Measurements from ENCODE around the gene ADCY9.
"Not testable (repeated sequence)": the region's sequence is repeated elsewhere in the genome, so short reads cannot be mapped to it uniquely, and the experiment has no call there.

Gene ADCY9

GRCh38 chr16:3966681-3967080 lies 149.6 kb downstream of the ADCY9 start:
- DNase-seq: no peak

- no peak for DNase-seq
Observed at GRCh38 chr16:3965781-3966582, 150.3 kb downstream of the ADCY9 start.

GRCh38 chr16:3965306-3965705 lies 150.9 kb downstream of the ADCY9 start:
- no peak for DNase-seq

DNA sequence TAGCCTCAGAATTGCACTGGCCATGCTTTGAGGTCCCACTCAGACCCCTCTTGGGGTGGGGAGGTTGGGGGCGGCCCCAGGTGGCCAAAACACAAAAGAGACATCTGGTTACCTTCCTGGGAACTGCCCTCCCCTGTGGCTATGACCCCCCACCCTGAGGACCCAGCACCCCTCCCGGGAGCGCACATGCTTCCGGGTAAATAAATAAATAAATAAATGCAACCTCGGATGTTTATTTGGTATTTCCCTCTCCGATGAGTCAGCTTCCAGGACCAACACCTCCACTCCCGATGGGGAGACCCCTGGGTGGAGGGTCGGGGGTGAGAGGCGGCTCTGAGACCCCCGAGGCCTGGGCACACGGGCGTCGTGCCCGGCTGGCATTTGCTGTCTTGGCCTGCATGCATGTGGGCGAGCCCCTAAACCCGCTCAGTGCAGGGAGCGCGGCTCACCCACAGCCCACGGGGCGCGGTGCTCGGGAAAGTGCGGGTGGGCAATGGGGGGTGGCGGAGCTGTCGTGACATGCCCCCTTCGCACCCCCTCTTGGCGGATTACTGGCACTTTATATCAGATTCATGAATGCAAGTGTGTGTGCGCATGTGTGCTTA lies 151.5 kb downstream of the ADCY9 start:
- DNase-seq: no peak

DNA sequence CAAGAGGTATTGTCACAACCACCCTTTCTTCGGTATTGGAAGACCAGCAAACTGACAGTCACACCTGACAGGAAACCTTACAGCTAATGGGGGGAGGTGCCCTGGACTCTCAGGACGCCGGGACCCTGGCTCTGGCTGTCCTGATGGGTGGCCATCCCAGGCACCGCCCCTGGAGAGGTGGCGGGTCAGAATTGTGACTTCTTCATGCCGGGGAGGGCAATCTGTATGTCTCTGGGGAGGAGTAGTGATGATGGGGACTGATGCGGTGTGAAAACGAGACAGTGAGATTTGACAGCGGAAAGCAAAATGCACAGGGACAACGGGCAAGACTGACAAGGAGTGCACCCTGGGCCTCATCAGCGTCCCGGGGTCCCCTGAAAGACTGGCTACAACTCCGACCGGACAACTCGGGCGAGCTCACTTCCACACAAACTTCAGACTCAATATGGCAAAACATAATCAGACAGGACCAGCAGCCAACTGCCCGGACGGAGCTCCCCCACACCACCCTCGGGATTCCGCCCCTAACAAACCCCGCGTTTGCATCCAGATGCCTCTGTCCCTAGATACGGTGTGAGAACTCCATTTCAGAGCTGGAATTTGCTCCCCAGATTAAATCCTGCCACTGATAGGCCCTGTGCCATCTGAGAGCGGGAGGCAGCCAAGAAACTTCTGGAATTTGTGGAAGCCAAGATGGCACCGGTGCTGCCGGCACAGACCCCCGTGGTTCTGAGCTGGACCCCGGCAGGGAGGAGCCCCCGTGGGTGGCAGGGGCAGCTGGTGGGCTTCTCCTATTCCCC lies 152.2 kb downstream of the ADCY9 start:
- DNase-seq: no peak

DNA sequence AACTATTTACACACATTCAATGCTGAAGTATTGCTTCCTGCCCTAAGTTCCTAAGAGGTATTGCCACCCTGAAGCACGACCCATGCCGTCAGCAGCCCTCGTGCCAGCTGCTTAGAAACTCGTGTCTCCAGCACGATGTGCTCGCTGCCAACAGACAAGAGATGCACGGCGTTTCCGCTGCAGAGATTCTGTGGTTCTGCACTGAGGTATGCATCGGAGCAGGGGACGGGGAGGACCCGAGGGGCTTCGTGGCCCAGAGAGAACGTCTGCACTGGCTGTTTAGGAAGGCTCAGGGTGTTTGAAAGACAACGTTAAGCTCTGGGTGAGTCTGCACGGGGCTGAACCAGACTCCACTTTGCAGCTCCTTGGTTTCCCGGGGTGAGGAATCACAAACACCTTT lies 153.0 kb downstream of the ADCY9 start:
- DNase-seq: no peak

- no peak for DNase-seq
Observed at GRCh38 chr16:3961449-3961849, 154.8 kb downstream of the ADCY9 start.

- not testable (repeated sequence) for DNase-seq
Observed at GRCh38 chr16:3959926-3960590, 156.2 kb downstream of the ADCY9 start.

DNA sequence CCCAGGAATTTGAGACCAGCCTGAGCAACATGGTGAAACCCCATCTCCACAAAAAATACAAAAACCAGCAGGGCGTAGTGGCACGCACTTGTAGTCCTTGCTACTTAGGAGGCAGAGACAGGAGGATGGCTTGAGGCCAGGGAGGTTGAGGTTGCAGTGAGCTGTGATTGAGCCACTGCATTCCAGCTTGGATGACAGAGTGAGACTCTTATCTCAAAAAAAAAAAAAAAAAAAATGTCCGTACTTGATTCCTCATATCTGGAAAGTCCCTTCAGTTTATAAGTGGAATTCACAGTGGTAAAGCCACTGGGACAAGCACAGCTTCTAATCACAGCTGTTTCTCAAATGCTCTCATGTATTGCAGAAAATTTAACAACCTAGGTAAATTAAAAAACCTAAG lies 157.1 kb downstream of the ADCY9 start:
- DNase-seq: no peak

DNA sequence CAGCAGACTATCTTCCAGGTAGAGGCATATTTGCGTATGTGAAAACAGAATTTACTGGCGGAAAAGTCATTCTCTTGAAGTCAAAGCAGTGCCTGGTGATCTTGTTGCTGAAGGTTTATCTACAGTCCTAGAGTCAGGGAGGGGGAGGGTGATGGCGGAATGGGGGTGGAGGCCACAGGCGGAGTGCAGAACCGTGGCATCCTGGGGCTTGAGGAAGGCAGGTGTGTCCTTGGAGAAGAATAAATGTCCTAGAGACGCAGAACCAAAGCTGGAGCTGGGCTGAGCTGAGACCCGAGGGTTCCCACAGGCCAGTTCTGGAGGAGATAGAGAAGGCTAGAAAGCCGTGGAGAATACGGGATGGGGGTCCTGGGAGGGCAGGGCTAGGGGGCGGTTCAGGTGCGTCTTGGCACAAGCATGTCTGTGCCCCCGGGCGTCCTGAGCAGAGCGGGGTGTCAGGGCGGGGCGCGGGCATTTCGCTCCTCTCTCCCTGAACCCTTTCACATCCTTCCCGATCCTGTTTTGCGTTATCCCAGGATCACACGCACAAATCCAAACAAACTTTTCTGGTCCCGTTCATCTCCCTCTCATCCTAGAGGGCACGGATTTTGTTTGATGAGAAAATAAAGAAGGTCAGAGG lies 158.8 kb downstream of the ADCY9 start:
- no peak for DNase-seq

DNA sequence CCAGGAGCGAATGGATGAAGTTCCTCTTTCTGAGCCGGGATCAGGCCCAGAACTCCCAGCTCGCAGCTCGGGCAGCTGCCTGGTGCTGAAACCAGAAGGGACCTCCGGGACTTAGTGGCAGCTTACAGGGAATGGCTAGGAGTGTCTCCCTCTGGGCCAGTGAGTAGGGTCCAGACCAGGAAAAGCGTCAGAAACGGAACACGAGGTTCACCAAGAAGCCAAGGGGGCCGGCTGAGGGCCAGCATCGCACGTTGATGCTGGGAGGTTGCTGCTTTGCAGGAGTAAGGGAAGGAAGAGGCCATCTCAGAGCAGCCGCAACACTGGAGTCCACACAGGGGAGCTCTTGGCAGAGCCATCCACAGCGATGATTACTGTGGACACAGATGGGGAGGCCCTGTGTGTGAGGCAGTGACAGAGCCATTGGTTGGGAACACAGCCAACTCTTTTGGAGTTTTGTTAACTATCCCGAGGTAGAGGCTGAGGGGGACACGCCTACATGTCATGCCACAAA lies 161.8 kb downstream of the ADCY9 start:
- DNase-seq: no peak

DNA sequence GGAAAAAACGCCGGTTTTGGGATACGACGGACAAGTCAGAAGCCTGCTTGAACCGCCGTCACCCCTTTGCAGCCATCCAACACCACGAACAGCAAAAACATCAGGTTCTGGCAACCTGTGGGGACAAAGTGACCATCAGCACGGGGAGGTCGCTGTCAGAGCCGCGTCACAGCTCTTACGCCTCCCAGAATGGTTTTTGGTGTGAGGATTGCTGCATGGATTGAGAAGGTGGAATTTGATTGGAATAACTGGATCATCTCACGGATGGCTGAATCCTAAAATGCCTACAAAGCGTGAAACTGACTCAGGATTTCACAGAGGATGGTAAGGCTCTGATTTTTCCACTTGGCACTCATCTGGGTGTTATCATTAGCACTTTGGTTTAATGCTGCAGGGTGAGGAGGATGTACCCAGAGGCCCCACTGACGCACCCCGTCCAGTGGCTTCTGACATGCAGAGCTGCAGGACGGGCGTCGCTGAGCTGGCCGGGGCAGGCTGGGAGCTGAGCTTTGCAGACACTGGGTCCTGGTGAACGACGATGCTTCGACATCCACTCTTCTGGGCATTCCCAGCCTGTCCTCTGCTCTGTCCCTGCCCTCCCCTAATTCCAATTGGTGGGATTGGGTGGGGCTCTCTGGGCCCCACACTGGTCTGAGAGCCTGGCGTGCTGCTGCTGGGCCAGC lies 162.4 kb downstream of the ADCY9 start:
- DNase-seq: no peak

DNA sequence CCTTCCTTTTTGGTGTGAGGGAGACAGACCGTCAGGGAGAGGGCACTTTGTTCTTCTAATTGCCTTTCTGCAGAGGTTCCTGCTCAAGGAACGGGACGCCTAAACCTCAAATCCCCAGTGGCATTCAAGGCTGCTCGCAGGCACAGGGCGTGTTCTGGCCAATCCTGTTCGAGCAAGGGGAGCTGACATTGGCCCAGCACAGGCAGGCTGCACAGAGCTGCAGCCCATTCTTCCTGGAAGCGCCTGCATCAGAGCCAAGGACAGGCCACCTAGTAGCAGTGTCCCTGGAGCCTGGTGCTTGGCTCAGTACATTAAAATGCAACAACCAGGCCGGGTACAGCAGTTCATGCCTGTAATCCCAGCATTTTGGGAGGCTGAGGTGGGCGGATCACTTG lies 163.5 kb downstream of the ADCY9 start:
- DNase-seq: no peak

DNA sequence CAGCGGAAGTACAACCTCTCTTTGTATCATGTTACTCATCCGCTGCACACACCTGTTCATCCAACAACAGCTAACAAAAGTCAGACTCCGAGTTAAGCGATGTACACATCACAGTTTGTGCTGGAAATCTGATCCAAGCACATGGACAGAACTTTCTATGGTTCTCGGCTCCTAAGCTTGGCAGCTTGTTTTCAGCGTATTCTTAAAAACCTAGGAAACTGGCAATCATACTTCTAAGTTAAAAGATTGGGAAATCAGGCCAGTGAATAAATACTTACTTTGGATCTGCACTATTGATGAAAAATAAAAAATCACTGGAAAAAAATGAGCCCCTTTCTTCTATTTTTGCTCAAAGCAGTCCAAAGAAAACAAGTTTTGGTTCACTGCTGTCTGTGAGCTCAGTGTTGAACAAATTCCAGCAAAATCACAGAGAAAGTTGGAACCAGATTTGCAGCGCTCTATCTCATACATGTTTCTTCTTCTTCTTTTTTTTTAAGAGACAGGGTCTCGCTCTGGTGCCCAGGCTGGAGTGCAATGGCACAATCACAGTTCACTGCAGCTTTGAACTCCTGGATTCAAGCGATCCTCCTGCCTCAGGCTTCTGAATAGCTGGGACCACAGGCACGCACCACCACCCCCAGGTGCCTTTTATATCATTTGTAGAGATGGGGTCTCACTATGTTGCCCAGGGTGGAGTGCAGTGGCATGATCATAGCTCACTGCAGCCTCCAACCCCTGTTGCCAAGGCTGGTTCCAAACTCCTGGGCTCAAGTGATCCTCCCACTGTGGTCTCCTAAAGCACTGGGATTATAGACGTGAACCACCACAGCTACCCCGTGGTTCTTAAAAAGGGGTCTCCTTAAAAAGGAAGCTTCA lies 164.1 kb downstream of the ADCY9 start:
- DNase-seq: no peak

- not testable (repeated sequence) for DNase-seq
Observed at GRCh38 chr16:3951380-3951779, 164.9 kb downstream of the ADCY9 start.

DNA sequence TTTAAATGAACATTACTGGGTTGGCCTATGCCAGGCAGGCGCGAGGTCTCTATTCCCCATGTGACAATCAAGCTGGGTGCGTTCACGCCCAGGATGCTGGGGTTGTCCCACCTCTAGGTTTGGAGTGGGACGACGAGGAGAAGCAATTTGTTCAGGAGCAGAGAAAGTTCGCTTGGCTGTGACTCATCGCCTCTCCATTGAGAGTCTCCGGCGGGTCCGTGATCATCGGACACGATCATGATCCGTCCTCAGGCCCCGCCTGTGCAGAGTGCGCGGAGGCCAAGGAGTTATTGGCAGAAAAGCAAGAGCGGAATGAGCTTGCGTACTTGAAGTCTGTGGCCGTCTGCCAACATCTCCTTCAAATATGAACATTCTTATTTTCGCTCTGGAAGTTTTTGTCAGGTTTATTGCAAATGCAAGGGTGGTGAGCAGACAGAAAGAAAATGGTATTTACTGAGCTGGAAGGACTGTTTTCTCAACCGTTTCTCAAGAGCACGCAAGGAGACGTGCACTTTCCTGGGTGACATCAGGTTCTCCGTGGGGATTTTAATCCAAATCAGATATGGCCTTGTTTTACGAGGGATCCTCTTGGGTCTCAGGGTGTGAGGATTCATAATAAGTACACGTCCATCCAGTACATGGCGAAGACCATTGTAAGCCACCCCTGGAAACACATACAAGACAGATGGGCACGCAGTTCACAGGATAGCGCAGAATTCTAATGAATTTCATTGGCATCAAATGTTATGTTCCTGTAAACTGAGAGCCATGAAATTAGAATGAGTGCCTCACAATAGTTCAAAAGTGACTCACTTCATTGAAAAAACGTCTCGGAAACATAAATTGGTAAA lies 165.7 kb downstream of the ADCY9 start:
- DNase-seq: no peak

DNA sequence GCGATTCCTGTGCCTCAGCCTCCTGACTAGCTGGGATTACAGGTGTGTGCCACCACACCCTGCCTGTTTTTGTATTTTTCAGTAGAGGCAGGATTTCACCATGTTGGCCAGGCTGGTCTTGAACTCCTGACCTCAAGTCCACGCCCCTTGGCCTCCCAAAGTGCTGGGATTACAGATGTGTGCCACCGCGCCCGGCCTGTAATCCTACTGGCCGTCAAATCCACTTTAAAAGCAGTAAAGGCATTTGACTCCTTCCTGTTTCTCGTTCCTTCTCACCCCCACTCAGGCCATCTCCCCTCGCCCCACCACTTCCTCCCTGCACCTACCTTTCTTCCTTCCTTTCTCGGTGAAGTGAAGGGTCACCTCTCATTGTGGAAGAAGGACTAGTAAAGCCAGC lies 166.3 kb downstream of the ADCY9 start:
- no peak for DNase-seq

GRCh38 chr16:3949287-3949686 lies 167.0 kb downstream of the ADCY9 start:
- DNase-seq: no peak

- DNase-seq: no peak
Observed at GRCh38 chr16:3948378-3948995, 167.8 kb downstream of the ADCY9 start.
